Calu3 (cell line): Measurements from ENCODE around the gene DDX46. TPM values are rescaled to one million over a fixed set of nuclear protein-coding genes. Genes with fewer than 3 reads are reported as not detected.

Source experiments
- BruUV-seq: library from RNA; stranded (reverse); fragments of 400-500 nt; replicated peaks from 2 replicates; lab custom pipeline; 2021; lab: Mats Ljungman, UMichigan
- CTCF ChIA-PET: fragments of 300-600 bp; sonication (Branson Sonifier 250); formaldehyde crosslinking; loops from one replicate; lab custom pipeline; 2022; ENCODE audit warnings: antibody characterized with exemption; lab: Charles Lee
- DNase-seq: peaks from one replicate; pipeline ENCODE4 v3.0.0; 2022
- H3K27ac Mint-ChIP-seq: one replicate; pipeline ENCODE4 v1.8.0; 2022; ENCODE audit warnings: mixed read lengths; ENCODE audit not compliant: unreplicated experiment
- H3K27me3 Mint-ChIP-seq: one replicate; pipeline ENCODE4 v1.8.0; 2022; ENCODE audit warnings: mixed read lengths; ENCODE audit not compliant: unreplicated experiment
- H3K36me3 Mint-ChIP-seq: one replicate; pipeline ENCODE4 v1.8.0; 2022; ENCODE audit warnings: mild to moderate bottlenecking, moderate library complexity, mixed read lengths; ENCODE audit not compliant: insufficient read depth, unreplicated experiment
- H3K4me1 Mint-ChIP-seq: one replicate; pipeline ENCODE4 v1.8.0; 2022; ENCODE audit warnings: mild to moderate bottlenecking, low read depth, mixed read lengths; ENCODE audit not compliant: unreplicated experiment
- H3K4me3 Mint-ChIP-seq: one replicate; pipeline ENCODE4 v1.8.0; 2022; ENCODE audit warnings: mild to moderate bottlenecking, low read depth, moderate library complexity, mixed read lengths; ENCODE audit not compliant: unreplicated experiment
- H3K9me3 Mint-ChIP-seq: one replicate; pipeline ENCODE4 v1.8.0; 2022; ENCODE audit warnings: low read depth, mixed read lengths; ENCODE audit not compliant: unreplicated experiment
- CTCF ChIP-seq: fragments of 200-600 bp; IDR thresholded peaks from one replicate; pipeline ENCODE4 v1.8.0; 2022; ENCODE audit warnings: antibody characterized with exemption; ENCODE audit not compliant: unreplicated experiment
- intact Hi-C: fragments of 100-400 bp; cut with micrococcal nuclease; formaldehyde crosslinking; loops from one replicate; pipeline ENCODE4 v1.10.0; 2022; ENCODE audit not compliant: unreplicated experiment
- total RNA-seq: library from RNA; stranded (reverse); gene quantifications from 2 replicates; pipeline ENCODE4 v1.2.3, GENCODE V29; 2022

Gene DDX46
- total RNA-seq, 1 experiment from 2014 or later = 95.8 TPM

GRCh38 chr5:134817006-134817405 is 58.4 kb downstream of the DDX46 start:
- no peaks in the 10 kb centered on the region for H3K4me1 Mint-ChIP-seq
- H3K36me3 Mint-ChIP-seq = peaks cover 55% of the 10 kb centered on the region
- no peak for DNase-seq
- no peaks in the 10 kb centered on the region for H3K9me3 Mint-ChIP-seq
- no peak for TF ChIP-seq CTCF
- no peaks in the 10 kb centered on the region for H3K27me3 Mint-ChIP-seq
- CTCF ChIA-PET = interaction anchor here (0.7 kb wide), 2 partner anchors 943 to 1015 kb away, joined by 3 read pairs; no protein-coding TSS in a partner anchor
- intact Hi-C loops = no loop called here
- no peak overlapping the region for H3K27ac Mint-ChIP-seq
- H3K4me3 Mint-ChIP-seq = no peak overlapping the region
- no TSS peak for BruUV-seq

- intact Hi-C loops = no loop called here
- H3K36me3 Mint-ChIP-seq = peaks cover 43% of the 10 kb centered on the region
- H3K4me1 Mint-ChIP-seq = no peaks in the 10 kb centered on the region
- no peak overlapping the region for H3K4me3 Mint-ChIP-seq
- no peak overlapping the region for H3K27ac Mint-ChIP-seq
- no peaks in the 10 kb centered on the region for H3K9me3 Mint-ChIP-seq
- CTCF ChIA-PET = no interaction called here
- BruUV-seq = no TSS peak
- no peak for DNase-seq
- TF ChIP-seq CTCF = no peak
- H3K27me3 Mint-ChIP-seq = no peaks in the 10 kb centered on the region
Observed at GRCh38 chr5:134818776-134819175, 60.2 kb downstream of the DDX46 start.

GRCh38 chr5:134819407-134819963 is 60.9 kb downstream of the DDX46 start:
- BruUV-seq = no TSS peak
- no peaks in the 10 kb centered on the region for H3K27me3 Mint-ChIP-seq
- H3K4me1 Mint-ChIP-seq = no peaks in the 10 kb centered on the region
- H3K36me3 Mint-ChIP-seq = peaks cover 43% of the 10 kb centered on the region
- TF ChIP-seq CTCF = no peak
- H3K9me3 Mint-ChIP-seq = no peaks in the 10 kb centered on the region
- no peak for DNase-seq
- no peak overlapping the region for H3K4me3 Mint-ChIP-seq
- H3K27ac Mint-ChIP-seq = no peak overlapping the region
- intact Hi-C loops = no loop called here
- CTCF ChIA-PET = no interaction called here

GRCh38 chr5:134821841-134822240 is 63.3 kb downstream of the DDX46 start:
- H3K4me1 Mint-ChIP-seq = no peaks in the 10 kb centered on the region
- H3K9me3 Mint-ChIP-seq = no peaks in the 10 kb centered on the region
- DNase-seq = no peak
- no peak overlapping the region for H3K4me3 Mint-ChIP-seq
- no peak overlapping the region for H3K27ac Mint-ChIP-seq
- peaks cover 48% of the 10 kb centered on the region for H3K36me3 Mint-ChIP-seq
- no peaks in the 10 kb centered on the region for H3K27me3 Mint-ChIP-seq
- intact Hi-C loops = no loop called here
- CTCF ChIA-PET = interaction anchor here (0.7 kb wide), 1 partner anchor 184 kb away, joined by 8 read pairs; no protein-coding TSS in a partner anchor
- BruUV-seq = no TSS peak
- no peak for TF ChIP-seq CTCF
